DOHH2 (cell line): ENCODE data around the gene PAX2.

ENCODE experiments used
- CTCF ChIP-seq: fragments of 200-600 bp; sonication (generic); IDR thresholded peaks from one replicate; pipeline ENCODE4 v1.5.1; 2014; ENCODE audit warnings: antibody characterized with exemption, mild to moderate bottlenecking, low read depth, low read length; ENCODE audit not compliant: poor library complexity, severe bottlenecking
- EZH2phosphoT487 ChIP-seq: fragments of 200-600 bp; sonication (generic); IDR thresholded peaks from 2 replicates; pipeline ENCODE4 v1.6.1; 2017; ENCODE audit warnings: borderline replicate concordance, mild to moderate bottlenecking, antibody characterized with exemption, low read length, moderate library complexity, mixed read lengths

- no peak for TF ChIP-seq CTCF
- no peak for TF ChIP-seq EZH2phosphoT487
These were observed 29.5 kb downstream of the PAX2 start for GRCh38 chr10:100774876-100775275.
